Measurements from ENCODE around the gene ZNF236. TPM values are rescaled to one million over a fixed set of nuclear protein-coding genes. Genes with fewer than 3 reads are reported as not detected.

ZNF236 gene
- total and polyA plus RNA-seq, 2 of the 8 experiments (the other 6 are each of a cell fraction or from before 2014, with no cell fraction given), result 6.7 to 14.5 TPM

- TF ChIP-seq CHD7 (IDR thresholded peaks at IDR 0.05; ENCODE audit: insufficient replicate concordance, low read length), result no peak
- no peak for TF ChIP-seq HDAC2 (IDR thresholded peaks at IDR 0.05; ENCODE audit: borderline replicate concordance in 1 of 2, low read depth in 2 of 2, low read length in 2 of 2)
- TF ChIP-seq EZH2 (IDR thresholded peaks at IDR 0.05; ENCODE audit: low read depth, low read length, severe bottlenecking), result no peak
- no peak for TF ChIP-seq SIX5 (IDR thresholded peaks at IDR 0.05; ENCODE audit: low read depth, low read length)
- TF ChIP-seq EGR1 (IDR thresholded peaks at IDR 0.05; ENCODE audit: borderline replicate concordance, low read depth, low read length), result no peak
- TF ChIP-seq CEBPB (IDR thresholded peaks at IDR 0.05; ENCODE audit: low read depth, low read length), result no peak
- TF ChIP-seq KDM1A (IDR thresholded peaks at IDR 0.05; ENCODE audit: borderline replicate concordance, low read length), result no peak
- no peak for TF ChIP-seq CTBP2 (IDR thresholded peaks at IDR 0.05; ENCODE audit: borderline replicate concordance, insufficient read depth, insufficient read length, low read length)
- no peak for TF ChIP-seq POLR2AphosphoS5 (IDR thresholded peaks at IDR 0.05; ENCODE audit: low read depth, low read length)
- no peak for TF ChIP-seq SUZ12 (IDR thresholded peaks at IDR 0.05; ENCODE audit: low read length)
- no peak for TF ChIP-seq SIN3A (conservative IDR thresholded peaks at IDR 0.05 in 1 of 2, IDR thresholded peaks at IDR 0.05 in 1 of 2; ENCODE audit: low read depth in 1 of 2, low read length in 2 of 2)
Measured at GRCh38 chr18:76972241-76972640, 149.9 kb downstream of the ZNF236 start (continued).

Data from H1 (cell line).